ENCODE data around the gene UMODL1. TPM values are rescaled to one million over a fixed set of nuclear protein-coding genes. Genes with fewer than 3 reads are reported as not detected.

The UMODL1 gene
- total RNA-seq, 2 experiments from 2014 or later: not detected

DNA sequence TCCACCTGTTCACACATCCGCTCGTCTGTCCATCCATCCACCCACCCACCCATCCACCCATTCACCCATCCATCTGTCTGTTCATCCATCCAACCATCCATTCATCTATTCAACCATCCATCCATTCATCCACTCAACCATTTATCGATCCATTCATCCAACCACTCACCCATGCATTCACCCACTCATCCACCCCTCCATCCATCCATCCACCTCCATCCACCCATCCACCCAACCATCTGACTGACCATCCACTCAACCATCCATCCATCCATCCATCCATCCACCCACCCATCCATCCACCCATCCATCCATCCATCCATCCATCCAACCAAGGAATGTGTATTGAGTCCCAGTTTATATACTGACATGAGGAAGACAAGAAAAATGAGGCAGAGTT lies 73.1 kb downstream of the UMODL1 start:
- no peak overlapping the region for H3K4me3 Mint-ChIP-seq
- no peaks in the 10 kb centered on the region for H3K36me3 Mint-ChIP-seq (ENCODE audit: low read depth)
- no peak overlapping the region for H3K27ac Mint-ChIP-seq
- H3K4me1 Mint-ChIP-seq (ENCODE audit: low read depth): peaks cover 8% of the 10 kb centered on the region
- DNase-seq (no peak), ATAC-seq (no peak)
- intact Hi-C loops (cut with micrococcal nuclease): loop anchor here (10.0 kb wide), 1 partner anchor 281 kb away; no protein-coding TSS in a partner anchor
- CTCF ChIA-PET: interaction anchor here (1.2 to 6.2 kb wide), 7 partner anchors 24 to 175 kb away, joined by 3 to 133 read pairs (median 7); no protein-coding TSS in a partner anchor
- TF ChIP-seq, protein P1, sequence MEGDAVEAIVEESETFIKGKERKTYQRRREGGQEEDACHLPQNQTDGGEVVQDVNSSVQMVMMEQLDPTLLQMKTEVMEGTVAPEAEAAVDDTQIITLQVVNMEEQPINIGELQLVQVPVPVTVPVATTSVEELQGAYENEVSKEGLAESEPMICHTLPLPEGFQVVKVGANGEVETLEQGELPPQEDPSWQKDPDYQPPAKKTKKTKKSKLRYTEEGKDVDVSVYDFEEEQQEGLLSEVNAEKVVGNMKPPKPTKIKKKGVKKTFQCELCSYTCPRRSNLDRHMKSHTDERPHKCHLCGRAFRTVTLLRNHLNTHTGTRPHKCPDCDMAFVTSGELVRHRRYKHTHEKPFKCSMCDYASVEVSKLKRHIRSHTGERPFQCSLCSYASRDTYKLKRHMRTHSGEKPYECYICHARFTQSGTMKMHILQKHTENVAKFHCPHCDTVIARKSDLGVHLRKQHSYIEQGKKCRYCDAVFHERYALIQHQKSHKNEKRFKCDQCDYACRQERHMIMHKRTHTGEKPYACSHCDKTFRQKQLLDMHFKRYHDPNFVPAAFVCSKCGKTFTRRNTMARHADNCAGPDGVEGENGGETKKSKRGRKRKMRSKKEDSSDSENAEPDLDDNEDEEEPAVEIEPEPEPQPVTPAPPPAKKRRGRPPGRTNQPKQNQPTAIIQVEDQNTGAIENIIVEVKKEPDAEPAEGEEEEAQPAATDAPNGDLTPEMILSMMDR (IDR thresholded peaks at IDR 0.05): no peak
- H3K9me3 Mint-ChIP-seq: no peaks in the 10 kb centered on the region
- POLR2A ChIA-PET: no interaction called here
- H3K27me3 Mint-ChIP-seq: no peaks in the 10 kb centered on the region

DNA sequence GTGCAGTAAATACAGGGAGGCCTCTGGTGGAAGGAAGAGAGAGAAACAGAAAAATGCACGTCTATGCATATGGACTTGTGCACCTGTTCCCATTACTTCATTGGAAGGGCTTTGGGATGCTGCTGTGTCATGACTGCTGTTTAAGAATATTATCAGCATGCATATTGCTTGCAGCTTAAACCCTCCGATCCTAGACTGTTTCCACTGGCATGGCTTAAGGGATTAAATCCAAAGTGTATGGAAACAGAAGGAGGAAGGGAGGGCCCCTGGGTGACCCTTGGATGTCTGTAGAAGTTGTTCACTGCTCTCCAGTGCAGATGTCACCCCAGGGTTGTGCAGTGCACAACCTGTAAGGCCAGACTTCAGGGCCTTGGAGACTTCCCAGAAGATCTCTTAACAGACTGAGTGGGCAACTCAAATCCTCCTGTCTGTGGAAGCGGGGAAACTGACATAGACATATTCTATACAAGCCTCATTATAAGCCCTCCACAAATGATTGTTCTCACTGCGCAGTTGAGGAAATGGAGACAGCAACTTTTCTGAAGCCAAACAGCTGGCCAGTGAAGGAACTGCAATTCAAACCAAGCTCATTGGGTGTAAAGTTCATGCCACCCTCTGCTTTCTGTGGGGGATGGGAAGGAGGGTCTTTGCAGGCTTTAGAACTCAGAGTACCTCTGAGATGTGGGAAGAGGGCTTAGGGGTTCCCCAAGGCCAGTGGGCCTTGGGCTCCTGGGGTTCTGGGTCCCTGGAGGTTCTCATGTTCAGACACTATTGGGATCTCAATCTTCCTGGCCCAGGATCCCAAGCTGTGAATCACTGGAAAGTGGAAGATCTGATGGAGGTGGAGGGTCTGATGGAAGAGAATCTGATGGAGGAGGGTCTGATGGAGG lies 73.8 kb downstream of the UMODL1 start:
- ChIA-PET POLR2A (interaction anchor here (1.2 kb wide), 1 partner anchor 94 kb away, joined by 5 read pairs; no protein-coding TSS in a partner anchor), CTCF (interaction anchor here (0.6 to 6.2 kb wide), 47 partner anchors 10 to 382 kb away, joined by 3 to 133 read pairs (median 5); partner anchors contain the start of gene SLC37A1)
- Mint-ChIP-seq H3K4me1 (ENCODE audit: low read depth) (peaks cover 8% of the 10 kb centered on the region), H3K4me3 (no peak overlapping the region), H3K9me3 (no peaks in the 10 kb centered on the region), H3K27me3 (no peaks in the 10 kb centered on the region), H3K36me3 (ENCODE audit: low read depth) (no peaks in the 10 kb centered on the region), H3K27ac (no peak overlapping the region)
- TF ChIP-seq, protein P1 (IDR thresholded peaks at IDR 0.05): no peak
- no peak for DNase-seq
- intact Hi-C loops (cut with micrococcal nuclease): loop anchor here (5.0 to 10.0 kb wide), 2 partner anchors 112 to 280 kb away; no protein-coding TSS in a partner anchor
- ATAC-seq: no peak

DNA sequence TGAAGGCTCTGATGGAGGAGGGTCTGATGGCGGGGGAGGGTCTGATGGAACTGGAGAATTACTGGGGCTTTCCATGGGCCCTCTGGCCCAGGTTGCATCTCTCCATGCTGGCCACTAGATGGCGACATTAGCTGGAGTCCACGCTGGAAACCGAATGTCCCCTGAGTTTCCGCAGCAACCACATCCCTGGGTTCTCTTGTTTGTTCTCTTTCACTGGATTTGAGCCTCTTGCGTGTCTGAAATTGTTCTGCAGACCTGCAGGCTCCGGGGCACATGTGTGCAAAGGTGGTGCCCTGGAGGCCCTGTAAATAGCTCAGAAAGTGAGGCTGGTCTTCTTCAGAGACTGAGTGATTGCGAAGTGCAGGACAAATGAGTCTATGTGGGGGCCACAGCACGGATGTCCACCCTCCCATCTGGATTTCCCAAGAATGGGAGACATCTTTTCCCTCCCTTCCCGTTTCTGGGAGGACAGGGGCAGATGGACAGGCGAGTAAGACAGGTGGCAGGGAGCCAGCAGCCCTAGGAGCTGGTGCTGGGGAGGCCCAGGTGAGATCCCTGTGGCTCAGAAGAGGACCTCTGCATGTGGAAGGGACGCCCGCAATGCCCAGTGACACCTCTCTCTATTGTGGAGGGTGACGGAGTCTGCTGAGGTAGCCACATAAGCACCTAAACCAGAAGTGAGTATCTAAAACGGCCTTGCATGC lies 74.6 kb downstream of the UMODL1 start:
- H3K36me3 Mint-ChIP-seq (ENCODE audit: low read depth): no peaks in the 10 kb centered on the region
- H3K4me1 Mint-ChIP-seq (ENCODE audit: low read depth): peaks cover 8% of the 10 kb centered on the region
- TF ChIP-seq, protein P1 (IDR thresholded peaks at IDR 0.05): peak; percentile 91
- H3K4me3 Mint-ChIP-seq: no peak overlapping the region
- DNase-seq (peak; percentile 75), ATAC-seq (peak; percentile 89)
- H3K27me3 Mint-ChIP-seq: no peaks in the 10 kb centered on the region
- ChIA-PET CTCF (interaction anchor here (0.6 to 6.2 kb wide), 53 partner anchors 9 to 382 kb away, joined by 3 to 133 read pairs (median 4); partner anchors contain the start of gene SLC37A1), POLR2A (interaction anchor here (0.6 to 1.2 kb wide), 2 partner anchors 92 to 93 kb away, joined by 3 to 5 read pairs; no protein-coding TSS in a partner anchor)
- intact Hi-C loops (cut with micrococcal nuclease): loop anchor here (5.0 to 10.0 kb wide), 2 partner anchors 112 to 279 kb away; no protein-coding TSS in a partner anchor
- H3K9me3 Mint-ChIP-seq: no peaks in the 10 kb centered on the region
- H3K27ac Mint-ChIP-seq: no peak overlapping the region

DNA sequence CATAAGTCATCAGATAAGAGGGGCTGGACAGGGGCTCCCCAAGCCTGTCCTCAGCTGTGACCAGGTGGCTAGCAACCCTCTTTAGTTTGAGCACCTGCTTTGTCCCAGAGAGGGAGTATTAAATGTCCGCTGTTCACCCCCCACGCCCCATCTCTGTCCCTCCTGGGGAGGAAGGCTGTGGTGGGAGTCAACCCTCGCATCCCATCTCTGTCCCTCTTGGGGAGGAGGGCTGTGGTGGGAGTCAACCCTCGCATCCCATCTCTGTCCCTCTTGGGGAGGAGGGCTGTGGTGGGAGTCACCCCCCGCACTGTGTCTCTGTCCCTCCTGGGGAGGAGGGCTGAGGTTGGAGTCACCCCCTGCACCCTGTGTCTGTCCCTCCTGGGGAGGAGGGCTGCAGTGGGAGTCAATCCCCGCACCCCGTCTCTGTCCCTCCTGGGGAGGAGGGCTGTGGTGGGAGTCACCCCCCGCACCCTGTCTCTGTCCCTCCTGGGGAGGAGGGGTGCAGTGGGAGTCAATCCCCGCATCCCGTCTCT lies 75.2 kb downstream of the UMODL1 start:
- Mint-ChIP-seq H3K27ac (no peak overlapping the region), H3K9me3 (no peaks in the 10 kb centered on the region), H3K4me3 (no peak overlapping the region), H3K27me3 (no peaks in the 10 kb centered on the region), H3K36me3 (ENCODE audit: low read depth) (no peaks in the 10 kb centered on the region), H3K4me1 (ENCODE audit: low read depth) (peaks cover 8% of the 10 kb centered on the region)
- no peak for ATAC-seq
- CTCF ChIA-PET: interaction anchor here (0.6 to 6.2 kb wide), 42 partner anchors 8 to 381 kb away, joined by 3 to 133 read pairs (median 6); partner anchors contain the start of gene SLC37A1
- intact Hi-C loops (cut with micrococcal nuclease): loop anchor here (5.0 to 10.0 kb wide), 2 partner anchors 111 to 278 kb away; no protein-coding TSS in a partner anchor
- no peak for DNase-seq
- POLR2A ChIA-PET: interaction anchor here (0.6 to 1.2 kb wide), 2 partner anchors 92 to 93 kb away, joined by 3 to 5 read pairs; no protein-coding TSS in a partner anchor
- TF ChIP-seq, protein P1 (IDR thresholded peaks at IDR 0.05): no peak

Measured in activated CD8-positive, alpha-beta T cell treated with anti-CD3 and anti-CD28 coated beads for 36 hours (primary cell).